Type B pancreatic cell (in vitro differentiated cells): ENCODE measurements around the gene RAB40B. TPM values are rescaled to one million over a fixed set of nuclear protein-coding genes. Genes with fewer than 3 reads are reported as not detected.

Source experiments
- DNase-seq: peaks from one replicate; pipeline ENCODE4 v3.0.0; 2021; ENCODE audit warnings: mixed read lengths; ENCODE audit not compliant: unreplicated experiment; ENCODE audit errors: extremely low spot score
- H3K27ac Mint-ChIP-seq: 2 replicates; pipeline ENCODE4 v1.8.0; 2021; ENCODE audit warnings: mild to moderate bottlenecking, mixed read lengths
- H3K27me3 Mint-ChIP-seq: 2 replicates; pipeline ENCODE4 v1.8.0; 2021; ENCODE audit warnings: mixed read lengths
- H3K36me3 Mint-ChIP-seq: 2 replicates; pipeline ENCODE4 v1.8.0; 2021; ENCODE audit warnings: mixed read lengths
- H3K4me1 Mint-ChIP-seq: one replicate; pipeline ENCODE4 v1.8.0; 2021; ENCODE audit warnings: mixed read lengths; ENCODE audit not compliant: unreplicated experiment
- H3K4me3 Mint-ChIP-seq: 2 replicates; pipeline ENCODE4 v1.8.0; 2021; ENCODE audit warnings: mild to moderate bottlenecking, mixed read lengths
- H3K9me3 Mint-ChIP-seq: 2 replicates; pipeline ENCODE4 v1.8.0; 2021; ENCODE audit warnings: mixed read lengths
- total RNA-seq: library from RNA; stranded (reverse); gene quantifications from 2 replicates; pipeline ENCODE4 v1.2.1, GENCODE V29; 2021; ENCODE audit warnings: low replicate concordance
- TF ChIP-seq, protein P1 (sequence below): fragments of 200-600 bp; sonication (generic); conservative IDR thresholded peaks from 2 replicates; pipeline ENCODE4 v1.5.0; 2021; ENCODE audit warnings: antibody characterized with exemption, mild to moderate bottlenecking

The RAB40B gene
- total RNA-seq, 1 donor from 2014 or later: 16.7 TPM

- Mint-ChIP-seq H3K4me3 (peak overlapping the region; percentile 87), H3K36me3 (peaks cover 2% of the 10 kb centered on the region), H3K27ac (peak overlapping the region; percentile 91), H3K9me3 (no peaks in the 10 kb centered on the region), H3K4me1 (peaks cover 14% of the 10 kb centered on the region), H3K27me3 (no peaks in the 10 kb centered on the region)
- TF ChIP-seq, protein P1, sequence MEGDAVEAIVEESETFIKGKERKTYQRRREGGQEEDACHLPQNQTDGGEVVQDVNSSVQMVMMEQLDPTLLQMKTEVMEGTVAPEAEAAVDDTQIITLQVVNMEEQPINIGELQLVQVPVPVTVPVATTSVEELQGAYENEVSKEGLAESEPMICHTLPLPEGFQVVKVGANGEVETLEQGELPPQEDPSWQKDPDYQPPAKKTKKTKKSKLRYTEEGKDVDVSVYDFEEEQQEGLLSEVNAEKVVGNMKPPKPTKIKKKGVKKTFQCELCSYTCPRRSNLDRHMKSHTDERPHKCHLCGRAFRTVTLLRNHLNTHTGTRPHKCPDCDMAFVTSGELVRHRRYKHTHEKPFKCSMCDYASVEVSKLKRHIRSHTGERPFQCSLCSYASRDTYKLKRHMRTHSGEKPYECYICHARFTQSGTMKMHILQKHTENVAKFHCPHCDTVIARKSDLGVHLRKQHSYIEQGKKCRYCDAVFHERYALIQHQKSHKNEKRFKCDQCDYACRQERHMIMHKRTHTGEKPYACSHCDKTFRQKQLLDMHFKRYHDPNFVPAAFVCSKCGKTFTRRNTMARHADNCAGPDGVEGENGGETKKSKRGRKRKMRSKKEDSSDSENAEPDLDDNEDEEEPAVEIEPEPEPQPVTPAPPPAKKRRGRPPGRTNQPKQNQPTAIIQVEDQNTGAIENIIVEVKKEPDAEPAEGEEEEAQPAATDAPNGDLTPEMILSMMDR: no peak
- DNase-seq: no peak
These were observed 53.0 kb downstream of the RAB40B start for GRCh38 chr17:82645516-82645915.

DNA sequence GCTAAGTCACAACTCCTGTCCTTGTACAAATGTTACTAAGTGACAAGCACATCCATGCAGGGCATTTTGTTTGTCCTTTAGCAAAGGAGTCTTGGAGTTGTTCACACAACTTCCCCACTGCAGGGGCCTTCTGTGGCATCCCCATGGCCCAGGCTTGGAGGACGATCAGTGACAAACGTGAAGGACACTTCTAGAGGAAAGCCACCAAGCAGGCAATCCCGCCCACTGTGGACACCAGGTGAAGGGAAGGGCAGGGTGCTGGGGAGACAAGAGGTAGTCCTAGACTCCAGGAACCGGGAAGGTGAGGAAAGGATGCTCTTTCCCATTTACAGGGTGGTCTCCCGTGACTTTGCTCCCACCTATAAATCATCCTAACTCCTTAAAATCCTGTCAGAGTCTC lies 54.4 kb downstream of the RAB40B start:
- Mint-ChIP-seq H3K4me1 (peaks cover 14% of the 10 kb centered on the region), H3K27ac (no peak overlapping the region), H3K36me3 (peaks cover 7% of the 10 kb centered on the region), H3K9me3 (no peaks in the 10 kb centered on the region), H3K4me3 (no peak overlapping the region), H3K27me3 (no peaks in the 10 kb centered on the region)
- TF ChIP-seq, protein P1: no peak
- DNase-seq: no peak

DNA sequence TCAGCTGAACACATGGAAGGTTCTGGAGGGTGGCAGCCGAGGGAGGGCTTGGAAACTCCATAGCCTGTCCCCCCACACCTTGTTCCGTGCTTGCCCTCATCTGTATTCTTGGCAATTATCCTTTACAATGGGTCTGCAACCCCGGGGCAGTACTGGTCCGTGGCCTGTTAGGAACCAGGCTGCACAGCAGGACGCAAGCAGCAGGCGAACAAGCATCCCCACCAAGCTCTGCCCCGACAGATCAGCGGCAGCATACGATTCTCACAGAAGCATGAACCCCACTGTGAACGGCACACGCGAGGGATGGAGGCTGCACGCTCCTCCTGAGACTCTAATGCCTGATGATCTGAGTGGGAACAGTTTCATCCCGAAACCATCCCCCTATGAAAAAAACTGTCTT lies 56.5 kb downstream of the RAB40B start:
- peaks cover 16% of the 10 kb centered on the region for H3K36me3 Mint-ChIP-seq
- no peak for DNase-seq
- H3K4me1 Mint-ChIP-seq: peaks cover 19% of the 10 kb centered on the region
- H3K27ac Mint-ChIP-seq: no peak overlapping the region
- TF ChIP-seq, protein P1: no peak
- no peak overlapping the region for H3K4me3 Mint-ChIP-seq
- H3K9me3 Mint-ChIP-seq: no peaks in the 10 kb centered on the region
- H3K27me3 Mint-ChIP-seq: no peaks in the 10 kb centered on the region

DNA sequence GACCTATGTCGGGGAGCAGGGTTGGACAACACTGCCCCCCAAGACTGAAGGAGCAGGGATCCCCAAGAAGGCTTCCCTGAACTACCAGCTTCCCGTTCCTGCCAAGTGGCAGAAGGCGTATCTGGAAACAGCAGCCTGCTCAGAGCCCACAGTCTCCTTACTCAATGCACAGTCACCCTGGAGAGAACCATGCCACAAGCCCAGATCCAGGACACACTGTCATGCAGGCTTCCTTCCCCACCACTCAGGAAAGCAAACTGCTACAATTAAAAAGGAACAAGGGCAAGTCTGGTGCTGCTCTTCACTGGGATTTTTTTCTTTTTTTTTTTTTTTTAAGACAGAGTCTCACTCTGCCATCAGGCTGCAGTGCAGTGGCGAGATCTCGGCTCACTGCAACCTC lies 58.5 kb downstream of the RAB40B start:
- Mint-ChIP-seq H3K27me3 (no peaks in the 10 kb centered on the region), H3K36me3 (peaks cover 24% of the 10 kb centered on the region), H3K4me1 (peaks cover 13% of the 10 kb centered on the region), H3K4me3 (no peak overlapping the region), H3K27ac (peak overlapping the region; percentile 76), H3K9me3 (no peaks in the 10 kb centered on the region)
- no peak for DNase-seq
- TF ChIP-seq, protein P1: no peak

DNA sequence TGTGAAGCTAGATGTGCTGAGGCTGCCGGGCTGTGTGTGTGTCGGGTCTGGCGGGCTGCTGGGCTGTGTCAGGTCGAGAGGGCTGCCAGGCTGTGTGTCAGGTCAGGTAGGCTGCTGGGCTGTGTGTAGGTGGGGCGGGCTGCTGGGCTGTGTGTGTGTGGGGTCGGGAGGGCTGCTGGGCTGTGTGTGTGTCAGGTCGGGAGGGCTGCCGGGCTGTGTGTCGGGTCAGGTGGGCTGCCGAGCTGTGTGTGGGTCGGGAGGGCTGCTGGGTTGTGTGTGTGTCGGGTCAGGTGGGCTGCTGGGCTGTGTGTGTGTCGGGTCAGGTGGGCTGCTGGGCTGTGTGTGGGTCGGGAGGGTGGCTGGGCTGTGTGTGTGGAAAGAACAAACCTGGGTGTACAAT lies 58.9 kb downstream of the RAB40B start:
- Mint-ChIP-seq H3K4me3 (peak overlapping the region; percentile 54), H3K27ac (peak overlapping the region; percentile 81), H3K9me3 (no peaks in the 10 kb centered on the region), H3K36me3 (peaks cover 26% of the 10 kb centered on the region), H3K4me1 (peaks cover 12% of the 10 kb centered on the region), H3K27me3 (no peaks in the 10 kb centered on the region)
- TF ChIP-seq, protein P1: no peak
- DNase-seq: no peak
